ENCODE results near the gene AP3B1.
"Not testable (repeated sequence)": the region's sequence is repeated elsewhere in the genome, so short reads cannot be mapped to it uniquely, and the experiment has no call there.

The AP3B1 gene

DNA sequence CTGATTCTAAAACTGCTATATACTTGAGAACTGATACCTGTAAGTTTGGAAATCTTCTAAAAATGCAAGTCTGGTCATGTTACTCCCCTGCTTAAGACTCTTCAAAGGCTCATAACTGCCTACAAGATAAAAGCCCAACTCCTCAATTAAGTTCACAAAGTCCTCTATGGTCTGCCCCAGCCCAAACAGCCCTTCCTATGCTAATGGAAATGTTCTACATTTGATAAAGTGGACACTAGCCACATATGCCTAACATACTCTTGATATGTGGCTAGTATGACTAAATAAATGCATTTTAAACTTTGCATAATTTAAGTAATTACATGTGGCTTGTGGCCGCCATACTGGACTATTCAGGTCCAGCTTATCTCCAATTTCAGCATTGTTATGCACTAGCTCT is 204.5 kb downstream of the AP3B1 start:
- H3K4me3 ChIP-seq (ENCODE audit: low read depth, low read length), result no peak overlapping the region
- no peak for TF ChIP-seq CTCF (IDR thresholded peaks at IDR 0.05; ENCODE audit: low read depth, low read length, missing control alignments)
- DNase-seq (ENCODE audit: low read depth), result no peak
- in situ Hi-C loops (cut with HindIII; ENCODE audit: low sequenced_read_pairs), result no loop called here

GRCh38 chr5:78078858-78079257 is 215.6 kb downstream of the AP3B1 start:
- DNase-seq (ENCODE audit: low read depth), result no peak
- in situ Hi-C loops (cut with HindIII; ENCODE audit: low sequenced_read_pairs), result no loop called here
- TF ChIP-seq CTCF (IDR thresholded peaks at IDR 0.05; ENCODE audit: low read depth, low read length, missing control alignments), result no peak
- no peak overlapping the region for H3K4me3 ChIP-seq (ENCODE audit: low read depth, low read length)

DNA sequence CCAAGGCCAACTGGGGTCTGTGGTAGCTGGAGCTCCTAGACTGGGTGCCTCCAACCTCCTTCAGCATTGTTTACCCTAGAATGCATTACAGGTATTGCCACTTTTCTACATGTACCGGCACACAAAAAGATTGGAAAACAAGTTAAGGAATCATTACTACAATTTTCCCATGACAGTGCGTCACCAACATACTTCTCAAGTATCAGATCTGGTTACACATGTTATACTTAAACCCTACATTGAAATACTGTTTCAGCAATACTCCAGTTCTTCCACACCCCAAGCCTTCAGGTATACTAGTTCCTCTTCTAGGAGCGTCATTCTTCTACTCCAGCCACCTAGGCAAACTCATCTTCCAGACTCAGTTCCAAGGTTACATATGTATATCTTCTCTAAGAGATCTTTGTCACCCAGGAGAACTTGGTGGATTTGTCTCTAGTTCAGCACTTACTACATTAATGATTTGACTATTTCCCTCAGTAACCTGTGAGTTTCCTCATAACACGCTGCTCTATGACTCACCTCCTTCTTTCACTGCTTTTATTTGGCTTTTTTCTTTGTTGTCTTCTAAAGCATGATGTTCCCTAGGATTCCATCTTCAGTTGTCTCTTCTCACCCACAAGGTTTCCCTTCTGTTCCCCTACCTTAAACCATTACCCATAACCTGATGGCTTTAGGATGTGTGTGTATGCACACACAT is 217.0 kb downstream of the AP3B1 start:
- no peak overlapping the region for H3K4me3 ChIP-seq (ENCODE audit: low read depth, low read length)
- no peak for DNase-seq (ENCODE audit: low read depth)
- in situ Hi-C loops (cut with HindIII; ENCODE audit: low sequenced_read_pairs), result no loop called here
- TF ChIP-seq CTCF (IDR thresholded peaks at IDR 0.05; ENCODE audit: low read depth, low read length, missing control alignments), result no peak

DNA sequence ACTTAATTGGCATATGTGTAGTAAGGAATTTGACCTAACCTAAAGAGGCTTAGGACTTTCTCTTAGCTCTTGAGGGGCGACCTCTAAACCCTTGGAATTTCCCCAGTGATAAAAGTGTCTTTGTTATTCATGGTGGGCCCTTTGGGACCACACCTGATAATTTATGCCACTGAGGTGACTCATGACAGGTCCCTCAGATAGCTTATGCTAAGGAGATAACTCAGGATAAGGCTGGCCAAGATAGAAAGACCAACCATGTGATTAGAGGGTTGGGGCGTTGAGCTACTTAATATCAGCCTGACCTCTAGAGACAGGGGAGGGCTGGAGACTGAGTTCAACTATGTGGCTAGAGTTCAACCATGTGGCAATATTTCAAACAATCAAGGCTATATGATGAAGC is 218.1 kb downstream of the AP3B1 start:
- in situ Hi-C loops (cut with HindIII; ENCODE audit: low sequenced_read_pairs), result no loop called here
- no peak overlapping the region for H3K4me3 ChIP-seq (ENCODE audit: low read depth, low read length)
- no peak for DNase-seq (ENCODE audit: low read depth)
- no peak for TF ChIP-seq CTCF (IDR thresholded peaks at IDR 0.05; ENCODE audit: low read depth, low read length, missing control alignments)

- TF ChIP-seq CTCF (IDR thresholded peaks at IDR 0.05; ENCODE audit: low read depth, low read length, missing control alignments), result no peak
- in situ Hi-C loops (cut with HindIII; ENCODE audit: low sequenced_read_pairs), result no loop called here
- H3K4me3 ChIP-seq (ENCODE audit: low read depth, low read length), result no peak overlapping the region
- no peak for DNase-seq (ENCODE audit: low read depth)
Measured at GRCh38 chr5:78075301-78075700, 219.2 kb downstream of the AP3B1 start.

GRCh38 chr5:78070691-78071090 is 223.8 kb downstream of the AP3B1 start:
- in situ Hi-C loops (cut with HindIII; ENCODE audit: low sequenced_read_pairs); DNase-seq (ENCODE audit: low read depth); H3K4me3 ChIP-seq (ENCODE audit: low read depth, low read length): not testable (repeated sequence)

DNA sequence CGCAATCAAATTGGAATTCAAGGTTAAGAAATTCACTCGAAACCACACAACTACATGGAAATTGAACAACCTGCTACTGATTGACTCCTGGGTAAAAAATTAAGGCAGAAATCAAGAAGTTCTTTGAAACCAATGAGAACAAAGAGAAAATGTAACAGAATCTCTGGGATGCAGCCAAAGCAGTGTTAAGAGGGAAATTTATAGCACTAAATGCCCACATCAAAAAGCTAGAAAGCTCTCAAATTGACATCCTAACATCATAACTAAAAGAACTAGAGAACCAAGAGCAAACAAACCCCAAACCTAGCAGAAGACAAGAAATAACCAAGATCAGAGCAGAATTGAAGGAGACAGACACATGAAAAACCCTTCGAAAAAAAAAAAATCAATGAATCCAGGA is 226.9 kb downstream of the AP3B1 start:
- in situ Hi-C loops (cut with HindIII; ENCODE audit: low sequenced_read_pairs); H3K4me3 ChIP-seq (ENCODE audit: low read depth, low read length); DNase-seq (ENCODE audit: low read depth): not testable (repeated sequence)

- not testable (repeated sequence) for DNase-seq (ENCODE audit: low read depth)
Measured at GRCh38 chr5:78066722-78067121, 227.8 kb downstream of the AP3B1 start.

More at GRCh38 chr5:78066722-78067121, 227.8 kb downstream of the AP3B1 start:
- in situ Hi-C loops (cut with HindIII; ENCODE audit: low sequenced_read_pairs); H3K4me3 ChIP-seq (ENCODE audit: low read depth, low read length): not testable (repeated sequence)
